GM18499 (cell line): Measurements from ENCODE around the gene RNF222.

ENCODE experiments used
- ATAC-seq: cut with Tn5 transposase; IDR thresholded peaks from one replicate; pipeline ENCODE4 v1.9.1; 2021; ENCODE audit warnings: moderate number of reproducible peaks; ENCODE audit not compliant: insufficient read depth, unreplicated experiment

Gene RNF222, protein sequence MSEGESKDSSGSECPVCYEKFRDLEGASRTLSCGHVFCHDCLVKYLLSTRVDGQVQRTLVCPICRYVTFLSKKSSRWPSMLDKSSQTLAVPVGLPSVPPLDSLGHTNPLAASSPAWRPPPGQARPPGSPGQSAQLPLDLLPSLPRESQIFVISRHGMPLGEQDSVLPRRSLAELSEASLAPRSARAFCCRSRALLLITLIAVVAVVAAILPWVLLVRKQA

DNA sequence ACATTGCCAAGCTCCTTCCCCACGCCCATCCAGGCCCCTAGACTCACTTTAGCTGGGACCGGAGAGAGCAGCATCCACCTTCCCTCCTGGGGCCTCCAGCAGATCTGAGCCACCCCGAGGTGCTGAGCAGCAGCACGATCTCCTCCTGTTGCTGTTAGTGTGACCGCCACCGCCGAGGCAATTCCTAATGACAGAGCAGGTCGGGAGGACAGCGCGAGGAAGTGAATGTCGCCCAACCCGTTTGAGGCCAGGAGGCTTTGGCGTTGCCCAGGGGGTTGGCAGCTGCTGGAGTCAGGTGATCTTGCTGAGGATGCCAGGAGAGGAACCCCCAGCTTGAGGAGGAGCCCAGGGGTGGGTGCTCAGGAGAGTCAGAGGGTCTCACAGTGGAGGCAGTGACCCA lies at the start of gene RNF222:
Gene RNF222 (minus strand): TSS at position 192 of the 400 bp plus-strand sequence. CDS start 4,366 bp downstream, outside the sequence.
- ATAC-seq, result no peak

DNA sequence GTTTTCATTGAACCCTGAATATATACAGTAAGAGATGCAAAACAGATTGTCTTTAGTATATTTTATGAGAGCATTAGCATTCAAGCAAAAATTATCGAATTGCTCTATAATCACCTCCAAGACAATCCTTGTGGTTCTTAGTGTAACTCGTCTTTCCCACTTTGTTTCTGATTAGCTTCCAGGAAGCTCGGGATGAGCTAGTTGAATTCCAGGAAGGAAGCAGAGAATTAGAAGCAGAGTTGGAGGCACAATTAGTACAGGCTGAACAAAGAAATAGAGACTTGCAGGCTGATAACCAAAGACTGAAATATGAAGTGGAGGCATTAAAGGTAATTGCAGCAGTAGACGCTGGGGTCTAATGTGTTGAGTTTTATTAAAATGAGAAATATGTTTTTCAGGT lies 47.9 kb upstream of the RNF222 start:
- no peak for ATAC-seq

DNA sequence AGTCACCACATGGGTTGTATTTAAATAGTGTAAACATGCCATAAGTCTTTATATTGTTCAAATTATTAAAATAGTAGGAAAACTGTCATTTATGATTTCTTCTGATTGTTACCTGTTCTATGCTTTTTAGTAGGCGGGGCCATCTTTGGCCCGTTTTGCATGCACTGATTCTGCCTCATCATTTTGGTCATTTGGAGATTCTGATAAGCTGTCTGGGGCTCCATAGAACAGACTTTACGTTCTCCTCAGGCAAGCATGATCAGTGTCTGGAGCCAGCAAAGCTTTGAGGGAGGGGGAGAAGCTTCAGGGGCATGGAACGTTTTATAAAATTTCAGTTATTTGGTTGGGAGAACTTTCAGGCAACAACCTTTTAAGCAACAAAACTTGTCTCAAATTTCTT lies 46.9 kb upstream of the RNF222 start:
- ATAC-seq, result no peak

DNA sequence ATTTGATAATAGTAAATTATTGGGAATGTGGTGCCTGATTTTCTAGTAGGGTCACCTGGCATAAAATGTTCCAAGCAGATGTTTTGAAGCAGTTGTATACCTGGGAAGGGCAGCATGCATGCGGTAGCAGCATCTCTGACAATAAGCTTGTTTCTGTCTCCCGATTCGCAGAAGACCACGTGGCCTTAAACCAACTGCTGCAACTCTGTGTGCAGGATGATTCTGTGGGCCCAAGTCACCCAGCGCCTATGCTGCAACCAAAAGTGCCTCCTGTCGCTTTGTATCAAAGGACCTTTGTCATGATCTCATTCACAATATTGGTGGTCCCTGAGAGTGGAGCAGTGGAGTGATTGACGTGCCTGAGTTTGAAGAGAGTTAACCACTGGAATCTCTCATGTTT lies 46.1 kb upstream of the RNF222 start:
- no peak for ATAC-seq

DNA sequence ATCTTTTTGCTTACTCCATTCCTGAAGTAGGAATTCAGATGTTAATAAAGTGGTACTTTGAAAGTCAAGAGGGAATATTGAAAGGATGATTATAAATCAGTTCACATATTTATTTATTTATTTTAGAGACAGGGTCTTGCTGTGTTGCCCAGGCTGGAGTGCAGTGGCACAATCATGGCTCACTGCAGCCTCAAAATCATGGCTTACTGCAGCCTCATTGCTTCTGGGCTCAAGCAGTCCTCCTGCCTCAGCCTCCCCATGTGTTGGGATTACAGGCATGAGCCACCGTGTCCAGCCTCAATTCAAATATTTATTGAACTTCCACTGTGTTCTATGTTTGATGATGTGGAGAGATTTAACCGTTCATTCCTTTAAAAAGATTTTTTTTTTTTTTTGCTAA lies 44.7 kb upstream of the RNF222 start:
- no peak for ATAC-seq

DNA sequence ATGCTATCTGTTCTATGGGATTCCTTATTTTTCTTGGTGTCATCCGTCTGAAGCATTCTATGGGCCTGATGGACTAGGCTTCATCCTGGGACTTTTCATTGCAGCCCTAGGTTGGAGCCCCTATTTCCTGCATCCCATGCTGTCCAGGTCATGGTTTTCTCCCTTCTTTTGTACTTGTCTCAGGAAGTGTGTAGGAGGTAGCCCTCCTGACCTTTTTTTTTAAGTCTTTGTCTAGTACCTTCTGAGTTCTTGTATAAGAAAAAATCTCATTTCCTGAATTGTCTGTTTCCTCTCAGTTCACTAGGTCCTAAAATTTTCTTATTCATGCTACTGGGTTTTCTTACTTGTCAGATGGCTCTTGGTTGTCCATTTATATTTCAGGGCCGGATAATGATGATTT lies 44.1 kb upstream of the RNF222 start:
- ATAC-seq, result no peak

DNA sequence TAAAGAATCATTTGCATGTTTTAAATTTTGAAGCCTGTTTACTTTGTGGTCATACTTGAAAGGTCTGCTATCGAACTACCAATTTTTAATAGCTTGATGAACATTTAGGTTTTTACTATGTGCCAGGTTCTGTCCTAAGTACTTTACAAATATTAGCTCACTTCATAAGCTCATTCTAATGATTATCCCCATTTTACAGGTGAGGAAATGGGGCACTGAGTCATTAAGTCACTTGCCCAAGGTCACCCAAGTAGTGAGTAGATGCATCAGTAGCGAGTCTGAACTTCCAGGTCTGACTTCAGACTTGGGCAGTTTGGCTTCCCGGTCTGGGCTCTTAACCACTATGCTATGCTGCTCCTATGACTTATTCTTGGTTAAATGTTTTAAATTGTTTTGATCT lies 42.1 kb upstream of the RNF222 start:
- ATAC-seq, result no peak

DNA sequence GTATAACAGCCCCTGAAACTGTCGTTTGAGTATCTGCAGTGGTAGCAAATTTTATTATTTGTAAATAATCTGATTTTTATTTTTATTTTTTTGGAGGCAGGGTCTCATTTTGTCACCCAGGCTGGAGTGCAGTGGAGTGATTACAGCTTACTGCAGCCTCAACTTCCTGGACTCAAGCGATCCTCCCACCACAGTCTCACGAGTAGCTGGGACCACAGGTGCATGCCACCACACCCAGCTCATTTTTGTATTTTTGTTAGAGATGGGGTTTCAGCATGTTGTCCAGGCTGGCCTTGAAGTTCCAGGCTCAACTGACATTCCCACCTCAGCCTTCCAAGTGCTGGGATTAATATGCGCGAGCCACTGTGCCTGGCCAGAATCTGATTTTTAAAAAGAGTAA lies 40.8 kb upstream of the RNF222 start:
- no peak for ATAC-seq

DNA sequence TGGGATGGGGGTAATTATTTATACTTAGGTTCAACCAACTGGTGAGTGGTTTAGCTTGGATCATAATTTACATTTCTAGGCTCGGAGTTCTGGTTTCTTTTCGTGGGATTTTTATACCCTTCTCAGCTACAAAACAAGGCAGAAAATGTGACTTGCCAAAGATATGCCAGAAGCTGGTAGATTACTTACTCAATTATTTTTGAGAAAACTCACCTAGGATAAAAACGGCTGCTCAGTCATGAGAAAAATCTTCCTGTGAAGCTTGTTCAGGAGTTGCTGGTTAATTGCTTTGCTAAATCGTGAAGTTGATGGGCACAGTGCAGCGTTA lies 39.2 kb upstream of the RNF222 start:
- ATAC-seq, result no peak

DNA sequence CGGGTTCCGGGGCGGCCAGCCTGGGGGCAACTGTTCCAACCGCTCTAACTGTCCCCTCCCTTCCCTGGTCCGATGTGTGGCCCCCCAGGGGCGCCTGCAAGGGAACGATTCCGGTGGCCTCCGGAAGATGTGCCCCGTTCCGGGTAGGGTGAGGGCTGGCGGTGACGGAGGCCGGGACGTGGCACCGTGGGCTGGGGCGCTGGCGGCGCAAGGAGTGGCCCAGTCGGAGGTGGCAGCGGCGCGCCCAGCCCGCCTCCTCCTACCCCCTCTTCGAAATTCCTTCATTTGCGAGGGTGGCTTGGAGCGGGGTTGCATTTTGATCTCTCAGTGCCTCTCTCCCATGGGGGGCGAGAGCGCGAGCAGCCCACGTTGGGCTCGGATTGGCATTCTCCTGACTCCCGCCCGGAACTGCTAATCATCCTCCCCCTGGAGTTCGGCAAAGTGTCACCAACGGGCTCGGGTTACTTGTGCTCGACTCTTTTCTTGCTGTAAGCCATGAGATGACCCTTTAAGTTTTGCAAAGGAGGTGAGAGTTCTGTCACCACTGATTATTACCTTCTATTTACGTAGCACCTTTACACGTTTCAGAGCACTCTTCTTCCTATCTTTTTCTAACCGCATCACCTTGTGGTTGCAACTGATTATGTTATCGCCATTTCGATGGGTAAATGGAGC lies 38.7 kb upstream of the RNF222 start:
- ATAC-seq, result peak; percentile 15

DNA sequence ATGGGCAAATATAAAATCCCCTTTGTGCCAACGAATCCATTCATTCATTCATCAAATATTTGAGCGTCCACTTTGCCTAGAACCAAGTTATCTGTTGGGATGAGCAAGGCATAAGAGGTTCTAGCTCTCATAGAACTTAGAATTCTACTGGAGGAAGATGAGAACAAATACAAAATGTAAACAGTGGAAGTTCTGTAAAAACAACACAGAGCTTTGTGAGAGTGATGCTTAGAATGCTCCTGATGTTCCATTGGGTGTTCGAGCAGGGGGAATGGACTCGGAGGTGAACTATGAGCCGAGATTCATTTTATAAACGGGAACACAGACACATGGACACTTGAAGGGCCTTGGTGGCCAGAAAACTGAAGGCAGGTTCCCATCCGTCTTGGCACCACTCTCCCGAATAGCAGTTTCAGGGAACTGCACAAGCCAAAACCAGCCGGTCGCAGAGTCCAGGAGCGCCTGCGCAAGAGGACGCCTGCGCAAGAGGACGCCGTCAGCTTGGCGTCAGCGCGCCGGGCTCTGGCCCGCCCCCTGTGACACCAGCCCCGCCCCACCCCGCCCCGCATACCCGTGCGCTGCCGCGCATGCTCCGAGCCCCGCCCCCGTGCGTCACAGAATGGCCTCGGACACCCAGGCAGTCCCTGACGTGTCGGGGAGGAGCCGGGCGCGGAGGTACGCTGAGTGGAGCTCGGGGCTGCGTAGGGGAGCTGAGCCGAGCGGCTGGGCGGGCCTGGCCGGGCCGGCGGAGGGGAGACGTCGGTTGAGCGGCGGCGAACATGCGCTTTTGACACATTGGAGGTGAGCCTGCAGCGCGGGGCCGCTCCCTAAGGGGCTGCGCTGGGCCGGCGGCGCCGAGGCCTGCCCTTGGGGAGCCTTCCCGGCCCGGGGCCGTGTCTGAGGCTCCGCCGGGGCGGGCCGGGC lies 37.9 kb upstream of the RNF222 start, which contains the start of gene NDEL1:
Gene NDEL1 (plus strand): TSS at position 640 of the 924 bp plus-strand sequence. CDS start 8,388 bp downstream, outside the sequence.
- ATAC-seq, result peak; percentile 75

DNA sequence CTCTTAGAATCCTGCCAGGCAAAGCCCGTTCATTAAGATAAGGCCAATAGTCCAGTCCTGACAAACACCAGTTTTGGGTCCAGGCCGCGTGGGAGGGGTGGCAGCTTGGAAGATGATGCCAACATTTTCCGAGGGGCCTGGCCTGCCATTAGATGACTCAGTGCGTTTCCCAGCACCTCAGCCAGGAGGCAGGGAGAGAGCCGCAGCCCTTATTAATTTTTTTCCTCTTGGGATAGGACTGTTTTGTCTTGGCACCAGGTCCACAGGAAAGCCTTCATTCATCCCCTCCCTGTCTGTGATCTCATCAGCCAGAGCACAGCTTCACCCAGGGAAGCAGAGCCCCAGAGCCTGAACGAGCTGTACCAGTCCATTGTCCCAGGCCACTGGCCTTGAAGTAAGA lies 33.3 kb upstream of the RNF222 start:
- no peak for ATAC-seq

DNA sequence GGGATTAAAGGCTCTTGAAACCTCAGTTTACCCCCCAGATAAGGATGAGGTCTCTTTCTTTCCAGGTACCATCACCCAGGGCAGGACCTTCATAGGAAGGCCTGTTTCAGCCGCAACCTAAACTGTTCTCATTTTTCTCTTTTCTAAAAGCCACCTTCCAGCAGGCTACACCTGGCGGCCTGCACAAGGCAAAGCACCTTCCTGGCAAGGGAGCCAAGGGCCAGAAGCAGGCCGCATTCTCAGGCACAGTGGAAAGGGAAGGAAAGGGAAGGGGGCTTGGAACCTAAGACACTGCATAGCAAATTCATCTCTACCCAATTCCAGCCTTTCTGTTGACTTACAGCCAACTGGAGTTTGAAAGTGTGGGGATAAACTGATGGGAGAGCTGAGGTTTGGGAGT lies 29.2 kb upstream of the RNF222 start:
- ATAC-seq, result no peak

DNA sequence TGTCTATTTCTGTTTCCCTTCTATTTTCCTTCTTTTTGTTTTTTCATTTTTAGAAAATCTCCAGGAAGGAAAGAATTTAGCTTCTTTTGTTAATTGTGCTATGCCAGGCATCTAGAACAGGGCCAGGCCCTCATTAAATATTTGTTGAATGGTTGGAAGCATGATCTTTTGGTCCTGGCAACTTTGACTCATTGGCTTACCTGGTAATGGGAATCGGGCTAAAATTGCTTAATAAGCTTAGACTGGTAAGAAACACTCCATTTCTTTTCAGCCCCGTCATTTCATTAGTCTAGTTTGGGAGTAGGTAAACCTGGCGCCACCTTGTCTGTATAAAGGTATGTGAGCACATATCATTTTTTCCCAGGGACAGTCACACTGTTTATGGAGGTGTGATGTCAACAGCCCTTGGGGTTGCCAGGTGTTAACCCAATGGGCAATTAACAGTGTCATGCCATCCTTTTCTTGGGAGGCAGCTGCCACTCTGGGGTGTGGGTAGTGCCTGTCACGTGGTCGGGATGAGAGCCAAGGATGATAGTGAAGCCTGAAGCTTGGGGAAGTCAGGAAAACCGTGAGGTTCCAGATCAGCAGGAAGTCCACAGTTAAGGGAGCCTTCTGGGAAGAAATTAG lies 28.6 kb upstream of the RNF222 start:
- no peak for ATAC-seq

DNA sequence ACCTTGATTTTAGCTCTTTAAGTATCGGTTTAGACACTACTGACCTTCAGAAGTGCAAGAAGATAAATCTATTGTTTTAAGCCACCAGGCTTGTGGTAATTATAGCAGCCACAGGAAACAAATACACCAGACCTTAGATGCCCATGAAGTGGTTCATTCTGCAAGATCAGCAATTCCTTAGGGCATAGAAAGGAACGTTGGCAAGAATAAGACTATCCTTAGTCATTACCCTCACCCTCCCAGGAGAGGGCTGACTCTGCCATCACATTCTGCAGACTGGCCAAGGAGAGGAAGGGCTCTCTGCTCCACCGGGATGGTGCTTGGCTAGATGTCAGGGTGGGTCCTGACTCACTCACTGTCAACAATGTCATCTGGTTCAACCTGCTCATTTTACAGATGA lies 23.9 kb upstream of the RNF222 start:
- ATAC-seq, result no peak

DNA sequence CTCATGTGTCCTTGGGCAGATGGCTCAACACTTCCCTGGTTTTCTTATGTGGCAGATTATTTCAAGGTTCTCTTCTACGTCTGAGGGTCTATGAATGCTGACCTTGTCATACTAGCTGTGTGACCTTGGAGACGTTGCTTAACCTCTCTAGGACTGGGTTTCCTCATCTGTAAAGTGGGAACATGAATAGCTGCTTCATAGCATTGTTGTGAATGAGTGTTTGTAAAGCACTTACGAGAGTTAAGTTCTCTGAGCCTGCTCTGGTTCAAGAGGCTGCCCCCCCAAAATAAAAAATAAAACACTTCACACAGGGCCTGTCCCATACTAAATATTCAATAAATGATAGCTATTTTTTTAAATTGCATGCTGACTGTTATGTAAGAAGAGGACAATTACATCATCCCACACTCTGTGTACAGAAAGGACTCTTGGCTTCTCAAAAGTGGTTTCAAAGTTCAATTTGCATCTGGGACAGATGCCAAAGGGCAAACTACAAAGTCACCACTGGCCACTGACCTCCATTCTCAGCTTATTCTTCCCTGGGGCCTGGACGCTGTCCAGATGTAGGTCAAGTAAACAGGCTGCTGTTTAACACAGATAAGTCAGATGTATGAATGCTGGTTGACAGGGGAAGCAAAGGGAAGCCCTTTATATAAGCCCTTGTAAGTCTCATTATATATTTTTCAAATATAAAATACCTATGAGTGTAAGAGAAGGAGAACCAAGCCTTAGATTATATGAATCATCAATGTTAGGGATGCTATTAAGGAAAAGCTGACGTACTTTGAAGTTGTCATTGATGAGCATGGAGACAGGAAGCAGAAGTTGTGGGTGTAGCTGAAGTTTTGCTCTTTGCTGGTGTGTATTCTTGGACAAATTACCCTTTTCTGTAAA lies 22.7 kb upstream of the RNF222 start:
- no peak for ATAC-seq

DNA sequence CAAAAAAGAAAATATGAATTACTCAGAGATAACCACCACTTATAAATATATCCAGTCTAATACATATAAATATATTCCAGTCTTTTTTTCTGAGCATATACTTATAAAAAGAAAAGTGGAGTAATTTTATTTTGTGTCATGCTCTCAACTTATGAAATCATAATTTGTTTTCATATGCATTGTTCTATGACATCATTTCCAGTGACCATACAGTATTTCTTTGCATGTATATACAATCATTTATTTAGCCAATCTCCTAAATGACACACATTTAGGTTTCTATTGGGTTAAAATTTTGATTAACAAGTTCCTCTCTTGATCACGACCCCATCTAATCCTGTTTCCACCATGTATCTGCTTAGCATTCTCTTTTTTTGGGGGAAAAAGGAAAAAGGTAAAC lies 21.7 kb upstream of the RNF222 start:
- no peak for ATAC-seq

DNA sequence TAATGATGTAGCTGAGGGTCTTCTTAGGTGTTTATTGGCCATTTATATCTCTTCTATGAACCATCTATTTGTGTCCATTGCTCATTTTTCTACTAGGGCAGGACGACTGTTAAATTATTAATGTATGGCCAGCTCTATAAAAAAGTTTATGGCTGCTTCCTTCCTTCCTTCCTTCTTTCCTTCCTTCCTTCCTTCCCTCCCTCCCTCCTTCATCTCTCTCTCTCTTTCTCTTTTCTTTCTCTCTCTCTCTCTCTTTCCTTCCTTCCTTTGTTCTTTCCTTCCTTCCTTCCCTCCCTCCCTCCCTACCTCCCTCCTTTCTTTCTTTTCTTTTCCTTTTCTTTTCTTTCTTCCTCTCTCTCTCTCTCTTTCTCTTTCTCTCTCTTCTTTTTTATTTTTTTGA lies 20.8 kb upstream of the RNF222 start:
- no peak for ATAC-seq

DNA sequence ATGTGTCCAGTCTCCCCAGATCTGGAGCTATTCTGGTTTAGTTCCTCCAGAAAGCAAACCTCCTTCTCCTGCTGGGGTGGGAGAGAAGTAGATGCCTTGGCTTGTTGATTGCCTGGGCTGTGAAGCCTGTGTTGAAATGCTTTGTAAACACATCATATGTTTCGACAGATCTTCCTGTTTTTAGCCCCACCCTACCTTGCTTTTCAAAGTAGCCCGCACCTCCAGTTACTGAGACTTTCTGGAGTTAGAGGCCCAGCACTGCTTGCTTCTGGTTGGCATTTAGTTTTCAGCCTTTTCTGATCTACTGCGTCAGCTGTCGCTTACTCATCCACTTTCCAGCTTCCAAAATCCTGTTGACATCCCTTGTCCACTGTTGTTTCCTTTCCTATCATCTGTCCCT lies 20.2 kb upstream of the RNF222 start:
- no peak for ATAC-seq

DNA sequence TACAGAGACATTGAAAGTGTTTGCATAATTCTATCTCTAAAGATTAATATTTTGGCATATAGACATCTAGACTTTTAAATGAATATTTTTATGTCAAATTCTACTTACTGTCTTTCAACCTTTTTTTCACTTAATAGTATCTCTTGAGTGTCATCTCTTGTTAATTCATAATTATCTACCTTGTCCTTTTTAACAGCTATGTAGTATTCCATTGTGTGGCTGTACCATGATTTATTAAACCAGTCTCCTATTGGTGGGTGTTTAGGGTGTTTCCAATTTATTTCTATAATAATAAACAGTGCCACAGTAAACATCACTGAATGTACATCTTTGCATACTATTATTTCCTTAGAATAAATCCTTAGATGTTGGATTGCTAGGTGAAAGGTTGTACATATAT lies 16.3 kb upstream of the RNF222 start:
- no peak for ATAC-seq
